T-helper 2 cell treated with Interferon-gamma antibody and Interleukin-4, amounts not matched to agents 100 ng/mL and 5 ng/mL, for 36 hours (primary cell): ENCODE measurements around the gene CELF4. TPM values are rescaled to one million over a fixed set of nuclear protein-coding genes. Genes with fewer than 3 reads are reported as not detected.

ENCODE experiments used
- intact Hi-C: fragments of 100-400 bp; cut with micrococcal nuclease; formaldehyde crosslinking; loops from one replicate; pipeline ENCODE4 v1.15.1; 2023
- total RNA-seq: library from RNA; stranded (reverse); gene quantifications from 2 replicates; pipeline ENCODE4 v1.2.3, GENCODE V29; 2022

CELF4 gene
- total RNA-seq, 1 donor from 2014 or later, result not detected

GRCh38 chr18:37328946-37329719, 236.5 kb downstream of the CELF4 start:
- intact Hi-C loops, result no loop called here

- intact Hi-C loops, result no loop called here
These were observed 238.5 kb downstream of the CELF4 start for GRCh38 chr18:37327063-37327577.

- intact Hi-C loops, result no loop called here
These were observed 243.0 kb downstream of the CELF4 start for GRCh38 chr18:37322492-37323035.

GRCh38 chr18:37321582-37322491, 243.8 kb downstream of the CELF4 start:
- intact Hi-C loops, result no loop called here

GRCh38 chr18:37320317-37320716, 245.3 kb downstream of the CELF4 start:
- intact Hi-C loops, result no loop called here

- intact Hi-C loops, result no loop called here
These were observed 246.9 kb downstream of the CELF4 start for GRCh38 chr18:37318360-37319355.

- intact Hi-C loops, result no loop called here
These were observed 248.1 kb downstream of the CELF4 start for GRCh38 chr18:37317486-37317885.

GRCh38 chr18:37316468-37316867, 249.1 kb downstream of the CELF4 start:
- intact Hi-C loops, result no loop called here

GRCh38 chr18:37315935-37316334, 249.7 kb downstream of the CELF4 start:
- intact Hi-C loops, result no loop called here

GRCh38 chr18:37314534-37314933, 251.1 kb downstream of the CELF4 start:
- intact Hi-C loops, result no loop called here

- intact Hi-C loops, result no loop called here
These were observed 252.0 kb downstream of the CELF4 start for GRCh38 chr18:37313624-37314023.

GRCh38 chr18:37309861-37310260, 255.7 kb downstream of the CELF4 start:
- intact Hi-C loops, result no loop called here

GRCh38 chr18:37309059-37309458, 256.5 kb downstream of the CELF4 start:
- intact Hi-C loops, result no loop called here

GRCh38 chr18:37307181-37307580, 258.4 kb downstream of the CELF4 start:
- intact Hi-C loops, result no loop called here

- intact Hi-C loops, result no loop called here
These were observed 259.2 kb downstream of the CELF4 start for GRCh38 chr18:37306432-37306831.

- intact Hi-C loops, result no loop called here
These were observed 260.5 kb downstream of the CELF4 start for GRCh38 chr18:37305066-37305465.

GRCh38 chr18:37304012-37304680, 261.5 kb downstream of the CELF4 start:
- intact Hi-C loops, result no loop called here

GRCh38 chr18:37303009-37303408, 262.6 kb downstream of the CELF4 start:
- intact Hi-C loops, result no loop called here

GRCh38 chr18:37302519-37302918, 263.1 kb downstream of the CELF4 start:
- intact Hi-C loops, result no loop called here
